GM12875 (cell line): ENCODE data around the gene TAF6.
A peak's percentile ranks its signal among the peaks of the same experiment; 100 is the strongest.

Source experiments
- H3K4me3 ChIP-seq: one replicate; pipeline ENCODE4 v1.5.1; 2011; ENCODE audit warnings: low read depth, low read length, control low read depth
- TF ChIP-seq, protein P1 (sequence below): IDR thresholded peaks from 2 replicates; pipeline ENCODE4 v1.5.1; 2011; ENCODE audit warnings: low read depth, mild to moderate bottlenecking, control low read depth, inconsistent platforms, low read length, moderate library complexity, borderline replicate concordance; ENCODE audit not compliant: insufficient read depth

Gene TAF6

DNA sequence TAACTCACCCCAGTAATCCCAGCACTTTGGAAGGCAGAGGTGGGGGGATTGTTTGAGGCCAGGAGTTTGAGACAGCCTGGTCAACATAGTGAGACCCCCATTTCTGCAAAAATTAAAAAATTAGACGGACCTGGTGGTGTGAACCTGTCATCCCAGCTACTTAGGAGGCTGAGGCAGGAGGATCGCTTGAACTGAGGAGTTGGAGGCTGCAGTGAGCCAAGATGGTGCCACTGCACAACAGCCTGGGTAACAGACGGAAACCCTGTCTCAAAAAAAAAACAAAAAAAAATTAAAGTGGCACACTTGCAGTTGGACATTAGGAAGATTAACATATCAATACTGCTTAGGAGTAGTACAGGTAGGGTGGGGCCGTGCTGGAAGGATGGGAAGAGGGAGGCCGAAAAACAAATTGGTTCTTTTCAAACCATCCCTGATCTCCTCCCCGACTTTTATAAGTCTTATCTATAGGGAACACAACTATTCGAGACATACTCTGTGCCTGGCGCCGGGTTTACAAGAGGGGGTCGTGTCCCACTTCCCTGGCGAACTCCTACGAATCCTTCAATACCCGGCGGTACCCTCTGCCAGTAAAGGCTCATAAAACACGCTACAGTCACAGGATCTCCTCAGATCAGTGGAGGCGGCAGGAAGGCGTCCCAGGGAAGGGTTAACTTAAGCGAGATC lies 628 bp downstream of the TAF6 start:
- TF ChIP-seq, protein P1, sequence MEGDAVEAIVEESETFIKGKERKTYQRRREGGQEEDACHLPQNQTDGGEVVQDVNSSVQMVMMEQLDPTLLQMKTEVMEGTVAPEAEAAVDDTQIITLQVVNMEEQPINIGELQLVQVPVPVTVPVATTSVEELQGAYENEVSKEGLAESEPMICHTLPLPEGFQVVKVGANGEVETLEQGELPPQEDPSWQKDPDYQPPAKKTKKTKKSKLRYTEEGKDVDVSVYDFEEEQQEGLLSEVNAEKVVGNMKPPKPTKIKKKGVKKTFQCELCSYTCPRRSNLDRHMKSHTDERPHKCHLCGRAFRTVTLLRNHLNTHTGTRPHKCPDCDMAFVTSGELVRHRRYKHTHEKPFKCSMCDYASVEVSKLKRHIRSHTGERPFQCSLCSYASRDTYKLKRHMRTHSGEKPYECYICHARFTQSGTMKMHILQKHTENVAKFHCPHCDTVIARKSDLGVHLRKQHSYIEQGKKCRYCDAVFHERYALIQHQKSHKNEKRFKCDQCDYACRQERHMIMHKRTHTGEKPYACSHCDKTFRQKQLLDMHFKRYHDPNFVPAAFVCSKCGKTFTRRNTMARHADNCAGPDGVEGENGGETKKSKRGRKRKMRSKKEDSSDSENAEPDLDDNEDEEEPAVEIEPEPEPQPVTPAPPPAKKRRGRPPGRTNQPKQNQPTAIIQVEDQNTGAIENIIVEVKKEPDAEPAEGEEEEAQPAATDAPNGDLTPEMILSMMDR = no peak
- H3K4me3 ChIP-seq = peak overlapping the region; percentile 67

DNA sequence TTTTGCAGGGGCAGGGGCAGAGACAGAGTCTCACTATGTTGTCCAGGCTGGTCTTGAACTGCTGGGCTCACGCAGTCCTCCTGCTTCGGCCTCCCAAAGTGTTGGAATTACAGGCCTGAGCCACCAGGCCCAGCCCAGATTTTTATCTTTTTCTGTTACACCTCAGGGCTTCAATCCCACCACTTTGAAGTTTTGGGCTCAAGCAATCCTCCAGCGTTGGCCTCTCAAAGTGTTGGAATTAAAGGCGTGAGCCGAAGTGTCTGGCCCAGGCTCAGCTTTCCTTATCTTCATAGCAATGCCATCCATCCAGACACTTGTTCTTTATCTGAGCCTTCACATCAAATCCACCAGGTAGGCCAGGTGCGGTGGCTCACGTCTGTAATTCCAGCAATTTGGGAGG lies 4.1 kb downstream of the TAF6 start:
- TF ChIP-seq, protein P1 = no peak
- no peak overlapping the region for H3K4me3 ChIP-seq

DNA sequence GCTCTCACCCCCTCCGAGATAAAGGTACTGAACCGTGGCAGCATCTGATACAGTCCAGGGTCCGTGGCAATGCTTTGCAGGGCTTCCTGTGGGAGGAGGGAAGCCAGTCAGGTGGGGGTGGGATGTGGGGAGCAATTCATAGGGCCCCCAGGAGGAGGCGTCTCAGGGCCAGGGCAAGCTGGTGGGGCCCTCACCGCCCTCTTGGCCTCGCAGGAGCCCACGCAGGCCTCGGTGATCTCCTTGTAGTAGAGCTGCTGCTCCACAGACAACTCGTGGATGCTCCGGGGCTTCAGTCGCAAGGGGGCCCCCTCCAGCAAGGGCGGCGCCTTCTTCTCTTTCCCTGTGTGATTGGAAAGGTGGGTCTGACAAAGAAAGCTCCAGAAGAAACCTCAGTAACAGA lies 7.2 kb downstream of the TAF6 start:
- no peak overlapping the region for H3K4me3 ChIP-seq
- TF ChIP-seq, protein P1 = no peak

DNA sequence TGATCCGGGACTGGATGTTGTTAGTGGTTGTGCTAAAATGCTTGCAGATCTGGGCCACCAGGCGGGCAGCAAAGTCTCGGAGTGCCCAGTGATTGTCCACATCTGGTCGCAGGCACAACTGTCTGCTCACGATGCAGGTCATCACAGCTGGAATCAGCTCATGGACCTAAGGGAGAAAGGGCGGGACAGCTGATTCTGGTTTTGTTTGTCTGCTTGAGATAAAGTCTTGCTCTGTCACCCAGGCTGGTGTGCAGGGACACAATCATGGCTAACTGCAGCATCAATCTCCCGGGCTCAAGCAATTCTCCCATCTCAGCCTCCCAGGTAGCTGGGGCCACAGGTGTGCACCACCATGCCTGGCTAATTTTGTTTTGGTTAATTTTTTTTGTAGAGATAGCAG lies 8.0 kb downstream of the TAF6 start:
- H3K4me3 ChIP-seq = no peak overlapping the region
- TF ChIP-seq, protein P1 = no peak

DNA sequence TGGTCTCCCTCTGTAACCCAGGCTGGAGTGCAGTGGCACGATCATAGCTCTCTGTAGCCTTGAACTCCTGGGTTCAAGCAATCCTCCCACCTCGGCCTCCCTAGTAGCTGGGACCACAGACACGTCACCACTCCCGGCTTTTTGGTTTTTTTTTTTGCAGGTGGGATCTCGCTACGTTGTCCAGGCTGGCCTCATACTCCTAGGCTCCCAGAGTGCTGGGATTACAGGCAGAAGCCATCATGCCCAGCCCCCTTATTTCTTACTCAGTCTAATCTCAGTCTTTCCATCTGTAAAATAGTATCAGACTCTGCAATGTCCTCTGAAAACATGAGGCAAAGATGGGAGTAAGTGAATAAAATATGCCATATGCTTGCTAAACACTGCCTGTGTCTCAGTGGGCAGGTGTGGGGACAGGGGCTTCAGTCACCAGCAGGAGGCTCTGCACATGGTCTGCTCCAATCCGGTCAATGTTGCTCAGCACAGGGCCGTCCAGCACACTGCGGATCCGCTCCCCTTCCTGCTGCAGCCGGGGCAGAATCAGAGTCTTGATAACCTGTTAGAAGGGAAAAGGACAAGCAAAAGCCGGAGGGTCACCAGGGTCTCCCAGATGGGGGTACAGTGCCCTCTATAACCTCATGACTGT lies 9.5 kb downstream of the TAF6 start:
- TF ChIP-seq, protein P1 = no peak
- H3K4me3 ChIP-seq = no peak overlapping the region

DNA sequence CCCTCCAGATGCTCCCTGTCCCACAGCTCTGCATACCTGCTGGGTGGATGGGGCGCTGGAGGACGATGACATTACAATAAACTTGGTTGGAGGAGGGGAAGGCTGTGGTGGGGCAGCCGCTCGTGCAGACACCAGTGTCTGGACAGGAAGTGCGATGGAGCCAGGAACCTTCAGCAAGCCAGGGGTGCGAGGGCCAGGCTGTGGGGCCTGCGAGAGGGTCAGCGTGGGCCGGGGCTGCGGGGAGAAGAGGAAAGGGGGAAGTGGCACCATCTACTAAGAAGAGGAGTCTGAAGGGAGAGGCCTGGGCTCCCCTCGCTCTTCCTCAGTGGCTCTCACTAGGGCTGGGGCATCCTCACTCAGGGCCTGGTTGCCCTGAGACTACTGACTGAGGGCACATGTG lies 11.3 kb downstream of the TAF6 start:
- TF ChIP-seq, protein P1 = no peak
- H3K4me3 ChIP-seq = no peak overlapping the region
